GM19023 (cell line): ENCODE results near the gene NUP58.
A peak's percentile ranks its signal among the peaks of the same experiment; 100 is the strongest.

ENCODE experiments used
- ATAC-seq: cut with Tn5 transposase; IDR thresholded peaks from one replicate; pipeline ENCODE4 v1.9.1; 2021; ENCODE audit warnings: mild to moderate bottlenecking, moderate library complexity; ENCODE audit not compliant: unreplicated experiment

NUP58 gene

GRCh38 chr13:25301347-25302113 lies at the start of gene NUP58:
TSS of gene NUP58 (plus strand) at chr13:25301625. CDS start at chr13:25301774, 149 bp downstream.
- peak; percentile 99 for ATAC-seq

- ATAC-seq, result no peak
These were observed 49.2 kb upstream of the NUP58 start for GRCh38 chr13:25252225-25252624.

GRCh38 chr13:25252752-25253151 lies 48.7 kb upstream of the NUP58 start:
- ATAC-seq, result no peak

GRCh38 chr13:25253702-25254101 lies 47.7 kb upstream of the NUP58 start:
- no peak for ATAC-seq

- no peak for ATAC-seq
These were observed 39.2 kb upstream of the NUP58 start for GRCh38 chr13:25262261-25262660.

- no peak for ATAC-seq
These were observed 34.7 kb upstream of the NUP58 start for GRCh38 chr13:25266706-25267105.

- no peak for ATAC-seq
These were observed 33.7 kb upstream of the NUP58 start for GRCh38 chr13:25267715-25268114.

- no peak for ATAC-seq
These were observed 32.9 kb upstream of the NUP58 start for GRCh38 chr13:25268561-25268960.

- no peak for ATAC-seq
These were observed 24.7 kb upstream of the NUP58 start for GRCh38 chr13:25276748-25277147.

- no peak for ATAC-seq
These were observed 21.0 kb upstream of the NUP58 start for GRCh38 chr13:25280396-25280795.

GRCh38 chr13:25281193-25281934 lies 20.1 kb upstream of the NUP58 start:
- peak; percentile 68 for ATAC-seq

- ATAC-seq, result peak; percentile 33
These were observed 19.5 kb upstream of the NUP58 start for GRCh38 chr13:25281935-25282332.

- peak; percentile 20 for ATAC-seq
These were observed 15.0 kb upstream of the NUP58 start for GRCh38 chr13:25286308-25286968.

GRCh38 chr13:25286969-25287961 lies 14.2 kb upstream of the NUP58 start, which contains the start of gene MTMR6:
TSS of gene MTMR6 (minus strand) at chr13:25287488. CDS start at chr13:25287247, 241 bp downstream.
- ATAC-seq, result peak; percentile 97

GRCh38 chr13:25288966-25289365 lies 12.5 kb upstream of the NUP58 start:
- no peak for ATAC-seq

- ATAC-seq, result no peak
These were observed 9.7 kb upstream of the NUP58 start for GRCh38 chr13:25291691-25292090.

- ATAC-seq, result no peak
These were observed 9.1 kb upstream of the NUP58 start for GRCh38 chr13:25292301-25292700.

GRCh38 chr13:25295228-25295627 lies 6.2 kb upstream of the NUP58 start:
- ATAC-seq, result no peak

- no peak for ATAC-seq
These were observed 5.7 kb upstream of the NUP58 start for GRCh38 chr13:25295701-25296100.

- ATAC-seq, result peak; percentile 25
These were observed 521 bp upstream of the NUP58 start for GRCh38 chr13:25300861-25301346.
